Liver (tissue), 9 donors: ENCODE data around the gene APOH. TPM values are rescaled to one million over a fixed set of nuclear protein-coding genes. Genes with fewer than 3 reads are reported as not detected.

Experiments used
- DNase-seq: peaks from one replicate; pipeline ENCODE4 v3.0.0-alpha.2; 2017; ENCODE audit warnings: low spot score
- H3K27ac ChIP-seq, 2 donors: one replicate each; pipeline ENCODE4 v1.7.0; 2013; ENCODE audit warnings: inconsistent platforms in 2 of 2, low read length in 2 of 2, control low read depth in 1 of 2, low read depth in 1 of 2, mild to moderate bottlenecking in 1 of 2
- H3K27me3 ChIP-seq, 4 donors: one replicate each; pipeline versions ENCODE4 v1.6.1 to v1.7.0; 2013; ENCODE audit warnings: low read length in 3 of 4, inconsistent platforms in 1 of 4, mild to moderate bottlenecking in 1 of 4, moderate library complexity in 1 of 4; ENCODE audit not compliant: control insufficient read depth in 4 of 4, insufficient read depth in 4 of 4
- H3K36me3 ChIP-seq, 4 donors: one replicate each; pipeline versions ENCODE4 v1.6.1 to v1.7.0; 2013; ENCODE audit warnings: low read length in 3 of 4, mild to moderate bottlenecking in 3 of 4, low read depth in 1 of 4, moderate library complexity in 1 of 4; ENCODE audit not compliant: control insufficient read depth in 4 of 4, insufficient read depth in 3 of 4
- H3K4me1 ChIP-seq, 4 donors: one replicate each; pipeline versions ENCODE4 v1.6.1 to v1.7.0; 2013; ENCODE audit warnings: low read length in 3 of 4, mild to moderate bottlenecking in 3 of 4, moderate library complexity in 1 of 4; ENCODE audit not compliant: control insufficient read depth in 4 of 4, insufficient read depth in 4 of 4
- H3K4me3 ChIP-seq, 3 donors: one replicate each; pipeline versions ENCODE4 v1.6.1 to v1.7.0; 2013; ENCODE audit warnings: low read length in 3 of 3, control low read depth in 1 of 3, low read depth in 1 of 3, mild to moderate bottlenecking in 1 of 3
- H3K9ac ChIP-seq, 2 donors: one replicate each; pipeline ENCODE4 v1.7.0; 2013; ENCODE audit warnings: low read length in 2 of 2, mild to moderate bottlenecking in 2 of 2, moderate library complexity in 2 of 2, control low read depth in 1 of 2, low read depth in 1 of 2
- H3K9me3 ChIP-seq, 4 donors: one replicate each; pipeline versions ENCODE4 v1.6.1 to v1.7.0; 2013; ENCODE audit warnings: low read length in 3 of 4; ENCODE audit not compliant: control insufficient read depth in 4 of 4
- EGR1 ChIP-seq, 2 donors: IDR thresholded peaks; 2 replicates each; pipeline ENCODE4 v1.6.1; 2016 to 2018; ENCODE audit warnings: antibody characterized with exemption in 2 of 2, low read depth in 2 of 2
- FOXA1 ChIP-seq: IDR thresholded peaks from 2 replicates; pipeline ENCODE4 v1.6.1; 2016; ENCODE audit warnings: antibody characterized with exemption
- FOXA2 ChIP-seq: IDR thresholded peaks from 2 replicates; pipeline ENCODE4 v1.6.1; 2016; ENCODE audit warnings: antibody characterized with exemption
- HNF4A ChIP-seq, 2 donors: conservative IDR thresholded peaks; 2 replicates each; pipeline ENCODE4 v1.6.1; 2016; ENCODE audit warnings: antibody characterized with exemption in 2 of 2, mild to moderate bottlenecking in 2 of 2
- HNF4G ChIP-seq: IDR thresholded peaks from 2 replicates; pipeline ENCODE4 v1.6.1; 2016; ENCODE audit warnings: antibody characterized with exemption
- NR2F2 ChIP-seq: IDR thresholded peaks from 2 replicates; pipeline ENCODE4 v1.6.1; 2016; ENCODE audit warnings: antibody characterized with exemption
- SP1 ChIP-seq: IDR thresholded peaks from 2 replicates; pipeline ENCODE4 v1.6.1; 2018; ENCODE audit warnings: antibody characterized with exemption, mild to moderate bottlenecking
- TAF1 ChIP-seq: conservative IDR thresholded peaks from 2 replicates; pipeline ENCODE4 v1.6.1; 2016; ENCODE audit warnings: antibody characterized with exemption, mild to moderate bottlenecking
- WGBS: extraction: QIAGEN DNeasy Blood & Tissue Kit; methylation state at CpG from one replicate; pipeline ENCODE4 v1.1.7; 2013; 5-methylcytosine and 5-hydroxymethylcytosine counted together
- polyA plus RNA-seq, 2 donors: library from polyadenylated mRNA; stranded (reverse) in 1 of 2; unstranded in 1 of 2; fragments of 200-250 nt in 1 of 2; fragments of >200 nt in 1 of 2; fragmentation: Nextera tagmentation in 1 of 2; extraction: Ambion mirVana in 1 of 2; gene quantifications; one replicate each; pipeline versions ENCODE4 v1.2.1 to v1.2.3, GENCODE V29; 2013 to 2015
- total RNA-seq, 2 donors: library from RNA; depleted of rRNA; stranded (reverse); fragments of >200 nt; gene quantifications; one replicate each; pipeline ENCODE4 v1.2.3, GENCODE V29; 2014
- TF ChIP-seq, protein P1 (sequence below): IDR thresholded peaks from 2 replicates; pipeline ENCODE4 v1.6.1; 2016; ENCODE audit warnings: antibody characterized with exemption
- TF ChIP-seq, protein P2 (sequence below): IDR thresholded peaks from 2 replicates; pipeline ENCODE4 v1.6.1; 2016; ENCODE audit warnings: antibody characterized with exemption
- TF ChIP-seq, protein P3 (sequence below): IDR thresholded peaks from 2 replicates; pipeline ENCODE4 v1.6.1; 2016; ENCODE audit warnings: antibody characterized with exemption, mild to moderate bottlenecking
- TF ChIP-seq, protein P4 (sequence below): fragments of 150-350 bp; IDR thresholded peaks from 2 replicates; pipeline ENCODE4 v1.5.1; 2017; ENCODE audit warnings: improper control_type of control experiment, low read depth, low read length; ENCODE audit not compliant: missing input control
- donor health status: healthy.
- donor health status: healthy.
- donor health status: healthy.
- donor health status: healthy.
- donor health status: healthy.

The APOH gene
- total and polyA plus RNA-seq, 4 donors, result 2,858 to 7,307 (median 5,841) TPM

DNA sequence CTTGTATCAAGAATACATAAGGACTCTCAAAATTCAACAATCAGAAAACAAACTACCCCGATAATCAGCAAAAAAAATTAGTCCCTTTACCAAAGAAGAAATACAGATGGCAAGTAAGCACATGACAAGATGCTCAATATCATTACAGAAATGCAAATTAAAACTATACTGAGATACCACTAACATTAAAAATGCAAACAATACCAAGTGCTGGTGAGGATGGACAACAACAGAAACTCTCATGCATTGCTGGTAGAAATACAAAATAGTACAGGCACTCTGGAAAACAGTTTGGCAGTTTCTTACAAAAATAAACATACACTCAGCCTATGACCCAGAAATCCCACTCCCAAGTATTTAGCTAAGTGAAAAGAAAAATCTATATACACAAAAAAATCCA, 44.8 kb downstream of the APOH start:
- Histone ChIP-seq H3K4me1 (no peaks in the 10 kb centered on the region), H3K36me3 (peaks cover 0 to 2% (median 0%) of the 10 kb centered on the region in 4 donors), H3K27me3 (no peaks in the 10 kb centered on the region), H3K9ac (no peak overlapping the region), H3K4me3 (no peak overlapping the region), H3K9me3 (no peaks in the 10 kb centered on the region), H3K27ac (no peak overlapping the region)
- no peak for DNase-seq
- 100% methylated on average over 1 of the region's 1 CpG for WGBS
- no peak for TF ChIP-seq EGR1 (IDR thresholded peaks at IDR 0.05; ENCODE audit: low read depth in 2 of 2)
- TF ChIP-seq, protein P1, sequence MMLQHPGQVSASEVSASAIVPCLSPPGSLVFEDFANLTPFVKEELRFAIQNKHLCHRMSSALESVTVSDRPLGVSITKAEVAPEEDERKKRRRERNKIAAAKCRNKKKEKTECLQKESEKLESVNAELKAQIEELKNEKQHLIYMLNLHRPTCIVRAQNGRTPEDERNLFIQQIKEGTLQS, result no peak
- no peak for TF ChIP-seq NR2F2
- TF ChIP-seq FOXA2, result no peak
- TF ChIP-seq SP1, result no peak
- TF ChIP-seq, protein P2, sequence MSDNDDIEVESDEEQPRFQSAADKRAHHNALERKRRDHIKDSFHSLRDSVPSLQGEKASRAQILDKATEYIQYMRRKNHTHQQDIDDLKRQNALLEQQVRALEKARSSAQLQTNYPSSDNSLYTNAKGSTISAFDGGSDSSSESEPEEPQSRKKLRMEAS, result no peak

DNA sequence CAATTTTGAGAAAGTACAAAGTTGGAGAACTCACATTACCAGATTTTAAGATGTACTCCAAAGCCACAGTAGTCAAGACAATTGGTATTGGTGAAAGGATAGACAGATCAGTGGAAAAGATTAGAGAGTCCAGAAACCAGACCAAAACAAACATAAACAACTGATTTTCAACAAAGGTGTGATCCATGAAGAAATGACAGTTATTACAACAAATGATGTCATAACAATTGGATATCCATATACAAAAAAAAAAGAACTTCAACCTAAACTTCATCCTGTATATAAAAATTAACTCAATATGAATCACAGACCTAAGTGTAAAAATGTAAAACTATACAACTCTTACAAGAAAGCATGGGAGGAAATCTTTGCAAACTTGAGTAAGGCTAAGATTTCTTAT, 45.7 kb downstream of the APOH start:
- H3K9ac ChIP-seq, result no peak overlapping the region
- no peaks in the 10 kb centered on the region for H3K4me1 ChIP-seq
- no peaks in the 10 kb centered on the region for H3K9me3 ChIP-seq
- H3K4me3 ChIP-seq, result no peak overlapping the region
- no peaks in the 10 kb centered on the region for H3K27me3 ChIP-seq
- no peak overlapping the region for H3K27ac ChIP-seq
- TF ChIP-seq SP1, result no peak
- TF ChIP-seq, protein P3, sequence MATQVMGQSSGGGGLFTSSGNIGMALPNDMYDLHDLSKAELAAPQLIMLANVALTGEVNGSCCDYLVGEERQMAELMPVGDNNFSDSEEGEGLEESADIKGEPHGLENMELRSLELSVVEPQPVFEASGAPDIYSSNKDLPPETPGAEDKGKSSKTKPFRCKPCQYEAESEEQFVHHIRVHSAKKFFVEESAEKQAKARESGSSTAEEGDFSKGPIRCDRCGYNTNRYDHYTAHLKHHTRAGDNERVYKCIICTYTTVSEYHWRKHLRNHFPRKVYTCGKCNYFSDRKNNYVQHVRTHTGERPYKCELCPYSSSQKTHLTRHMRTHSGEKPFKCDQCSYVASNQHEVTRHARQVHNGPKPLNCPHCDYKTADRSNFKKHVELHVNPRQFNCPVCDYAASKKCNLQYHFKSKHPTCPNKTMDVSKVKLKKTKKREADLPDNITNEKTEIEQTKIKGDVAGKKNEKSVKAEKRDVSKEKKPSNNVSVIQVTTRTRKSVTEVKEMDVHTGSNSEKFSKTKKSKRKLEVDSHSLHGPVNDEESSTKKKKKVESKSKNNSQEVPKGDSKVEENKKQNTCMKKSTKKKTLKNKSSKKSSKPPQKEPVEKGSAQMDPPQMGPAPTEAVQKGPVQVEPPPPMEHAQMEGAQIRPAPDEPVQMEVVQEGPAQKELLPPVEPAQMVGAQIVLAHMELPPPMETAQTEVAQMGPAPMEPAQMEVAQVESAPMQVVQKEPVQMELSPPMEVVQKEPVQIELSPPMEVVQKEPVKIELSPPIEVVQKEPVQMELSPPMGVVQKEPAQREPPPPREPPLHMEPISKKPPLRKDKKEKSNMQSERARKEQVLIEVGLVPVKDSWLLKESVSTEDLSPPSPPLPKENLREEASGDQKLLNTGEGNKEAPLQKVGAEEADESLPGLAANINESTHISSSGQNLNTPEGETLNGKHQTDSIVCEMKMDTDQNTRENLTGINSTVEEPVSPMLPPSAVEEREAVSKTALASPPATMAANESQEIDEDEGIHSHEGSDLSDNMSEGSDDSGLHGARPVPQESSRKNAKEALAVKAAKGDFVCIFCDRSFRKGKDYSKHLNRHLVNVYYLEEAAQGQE, result no peak
- TF ChIP-seq HNF4A (conservative IDR thresholded peaks at IDR 0.05), result no peak
- TF ChIP-seq, protein P4, sequence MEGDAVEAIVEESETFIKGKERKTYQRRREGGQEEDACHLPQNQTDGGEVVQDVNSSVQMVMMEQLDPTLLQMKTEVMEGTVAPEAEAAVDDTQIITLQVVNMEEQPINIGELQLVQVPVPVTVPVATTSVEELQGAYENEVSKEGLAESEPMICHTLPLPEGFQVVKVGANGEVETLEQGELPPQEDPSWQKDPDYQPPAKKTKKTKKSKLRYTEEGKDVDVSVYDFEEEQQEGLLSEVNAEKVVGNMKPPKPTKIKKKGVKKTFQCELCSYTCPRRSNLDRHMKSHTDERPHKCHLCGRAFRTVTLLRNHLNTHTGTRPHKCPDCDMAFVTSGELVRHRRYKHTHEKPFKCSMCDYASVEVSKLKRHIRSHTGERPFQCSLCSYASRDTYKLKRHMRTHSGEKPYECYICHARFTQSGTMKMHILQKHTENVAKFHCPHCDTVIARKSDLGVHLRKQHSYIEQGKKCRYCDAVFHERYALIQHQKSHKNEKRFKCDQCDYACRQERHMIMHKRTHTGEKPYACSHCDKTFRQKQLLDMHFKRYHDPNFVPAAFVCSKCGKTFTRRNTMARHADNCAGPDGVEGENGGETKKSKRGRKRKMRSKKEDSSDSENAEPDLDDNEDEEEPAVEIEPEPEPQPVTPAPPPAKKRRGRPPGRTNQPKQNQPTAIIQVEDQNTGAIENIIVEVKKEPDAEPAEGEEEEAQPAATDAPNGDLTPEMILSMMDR, result no peak
- no peak for TF ChIP-seq HNF4G
- TF ChIP-seq EGR1 (IDR thresholded peaks at IDR 0.05; ENCODE audit: low read depth in 2 of 2), result no peak
- no peak for TF ChIP-seq FOXA1
- no peak for TF ChIP-seq TAF1
- no peak for TF ChIP-seq NR2F2
- TF ChIP-seq, protein P1, result no peak
- peaks cover 0 to 2% (median 0%) of the 10 kb centered on the region in 4 donors for H3K36me3 ChIP-seq
- DNase-seq, result no peak

DNA sequence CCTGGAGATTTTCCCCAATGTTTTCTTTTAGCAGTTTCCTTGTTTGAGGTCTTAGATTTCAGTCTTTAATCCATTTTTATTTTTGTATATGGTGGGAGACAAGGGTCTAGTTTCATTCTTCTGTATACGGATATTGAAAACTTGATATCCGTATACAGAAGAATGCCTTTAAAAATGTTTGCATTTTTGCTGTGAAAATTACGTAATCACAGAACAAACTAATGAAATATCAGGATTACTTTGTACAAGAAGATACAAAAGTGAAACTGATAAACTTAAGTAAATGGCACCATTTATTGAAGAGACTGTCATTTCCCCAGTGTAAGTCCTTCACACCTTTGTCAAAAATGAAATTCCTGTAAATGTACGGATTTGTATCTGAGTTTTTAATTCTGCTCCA, 50.6 kb downstream of the APOH start:
- no peak for TF ChIP-seq HNF4A (conservative IDR thresholded peaks at IDR 0.05)
- no peak for TF ChIP-seq FOXA1
- Histone ChIP-seq H3K9me3 (no peaks in the 10 kb centered on the region), H3K4me1 (no peaks in the 10 kb centered on the region), H3K27me3 (no peaks in the 10 kb centered on the region), H3K27ac (no peak overlapping the region), H3K4me3 (no peak overlapping the region), H3K9ac (no peak overlapping the region), H3K36me3 (peaks cover 0 to 2% (median 0%) of the 10 kb centered on the region in 4 donors)
- WGBS, result 94% methylated on average over 4 of the region's 4 CpGs
- no peak for DNase-seq
